ENCODE data around the gene ZBTB7A.
"Not testable (repeated sequence)": the region's sequence is repeated elsewhere in the genome, so short reads cannot be mapped to it uniquely, and the experiment has no call there.

Gene ZBTB7A

GRCh38 chr19:4016486-4016885, 50.2 kb downstream of the ZBTB7A start:
- DNase-seq (ENCODE audit: extremely low read depth, low read depth): no peak
- TF ChIP-seq, protein P1, sequence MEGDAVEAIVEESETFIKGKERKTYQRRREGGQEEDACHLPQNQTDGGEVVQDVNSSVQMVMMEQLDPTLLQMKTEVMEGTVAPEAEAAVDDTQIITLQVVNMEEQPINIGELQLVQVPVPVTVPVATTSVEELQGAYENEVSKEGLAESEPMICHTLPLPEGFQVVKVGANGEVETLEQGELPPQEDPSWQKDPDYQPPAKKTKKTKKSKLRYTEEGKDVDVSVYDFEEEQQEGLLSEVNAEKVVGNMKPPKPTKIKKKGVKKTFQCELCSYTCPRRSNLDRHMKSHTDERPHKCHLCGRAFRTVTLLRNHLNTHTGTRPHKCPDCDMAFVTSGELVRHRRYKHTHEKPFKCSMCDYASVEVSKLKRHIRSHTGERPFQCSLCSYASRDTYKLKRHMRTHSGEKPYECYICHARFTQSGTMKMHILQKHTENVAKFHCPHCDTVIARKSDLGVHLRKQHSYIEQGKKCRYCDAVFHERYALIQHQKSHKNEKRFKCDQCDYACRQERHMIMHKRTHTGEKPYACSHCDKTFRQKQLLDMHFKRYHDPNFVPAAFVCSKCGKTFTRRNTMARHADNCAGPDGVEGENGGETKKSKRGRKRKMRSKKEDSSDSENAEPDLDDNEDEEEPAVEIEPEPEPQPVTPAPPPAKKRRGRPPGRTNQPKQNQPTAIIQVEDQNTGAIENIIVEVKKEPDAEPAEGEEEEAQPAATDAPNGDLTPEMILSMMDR (IDR thresholded peaks at IDR 0.05; ENCODE audit: low read depth, low read length): no peak

DNA sequence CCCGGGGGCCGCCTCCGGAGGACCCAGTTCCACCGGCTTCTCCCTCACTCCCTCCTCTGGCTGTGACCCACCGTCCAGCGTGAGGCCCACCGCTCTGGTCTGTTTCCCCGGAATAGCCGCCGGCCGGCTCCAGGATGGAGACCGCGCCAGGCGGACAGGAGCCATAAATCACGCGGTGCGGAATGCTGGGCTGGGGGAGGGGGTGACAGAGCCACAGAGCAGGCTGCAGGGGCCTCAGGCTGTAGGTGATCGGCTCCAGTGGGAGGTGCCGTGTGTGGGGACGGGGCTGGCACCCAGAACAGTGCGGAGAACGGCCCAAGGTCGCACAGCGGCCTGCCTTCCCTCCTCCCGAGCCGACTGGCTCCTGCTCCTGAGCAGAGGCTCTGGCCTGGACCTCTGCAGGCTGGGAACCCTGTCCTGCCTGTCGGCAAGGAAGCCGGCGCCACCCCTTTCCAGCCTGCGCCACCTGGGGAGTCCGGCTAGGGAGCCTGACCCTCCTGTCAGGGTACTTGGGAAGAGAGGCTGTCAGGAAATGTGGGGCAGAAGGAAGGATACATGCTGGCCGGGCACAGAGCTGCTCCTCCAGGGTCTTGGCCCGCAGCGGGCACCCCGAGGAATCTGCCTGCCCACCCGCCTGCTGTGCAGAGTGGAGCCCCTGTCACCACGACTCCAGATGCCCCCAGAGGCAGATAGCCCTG, 50.8 kb downstream of the ZBTB7A start:
- no peak for DNase-seq (ENCODE audit: extremely low read depth, low read depth)
- TF ChIP-seq, protein P1 (IDR thresholded peaks at IDR 0.05; ENCODE audit: low read depth, low read length): no peak

- DNase-seq (ENCODE audit: extremely low read depth, low read depth): no peak
- TF ChIP-seq, protein P1 (IDR thresholded peaks at IDR 0.05; ENCODE audit: low read depth, low read length): no peak
Measured at GRCh38 chr19:4014541-4015491, 51.9 kb downstream of the ZBTB7A start.

- TF ChIP-seq, protein P1 (IDR thresholded peaks at IDR 0.05; ENCODE audit: low read depth, low read length): no peak
Measured at GRCh38 chr19:4013886-4014540, 52.7 kb downstream of the ZBTB7A start.

GRCh38 chr19:4012975-4013634, 53.6 kb downstream of the ZBTB7A start:
- DNase-seq (ENCODE audit: extremely low read depth, low read depth): no peak

More at GRCh38 chr19:4013886-4014540, 52.7 kb downstream of the ZBTB7A start:
- no peak for DNase-seq (ENCODE audit: extremely low read depth, low read depth)

DNA sequence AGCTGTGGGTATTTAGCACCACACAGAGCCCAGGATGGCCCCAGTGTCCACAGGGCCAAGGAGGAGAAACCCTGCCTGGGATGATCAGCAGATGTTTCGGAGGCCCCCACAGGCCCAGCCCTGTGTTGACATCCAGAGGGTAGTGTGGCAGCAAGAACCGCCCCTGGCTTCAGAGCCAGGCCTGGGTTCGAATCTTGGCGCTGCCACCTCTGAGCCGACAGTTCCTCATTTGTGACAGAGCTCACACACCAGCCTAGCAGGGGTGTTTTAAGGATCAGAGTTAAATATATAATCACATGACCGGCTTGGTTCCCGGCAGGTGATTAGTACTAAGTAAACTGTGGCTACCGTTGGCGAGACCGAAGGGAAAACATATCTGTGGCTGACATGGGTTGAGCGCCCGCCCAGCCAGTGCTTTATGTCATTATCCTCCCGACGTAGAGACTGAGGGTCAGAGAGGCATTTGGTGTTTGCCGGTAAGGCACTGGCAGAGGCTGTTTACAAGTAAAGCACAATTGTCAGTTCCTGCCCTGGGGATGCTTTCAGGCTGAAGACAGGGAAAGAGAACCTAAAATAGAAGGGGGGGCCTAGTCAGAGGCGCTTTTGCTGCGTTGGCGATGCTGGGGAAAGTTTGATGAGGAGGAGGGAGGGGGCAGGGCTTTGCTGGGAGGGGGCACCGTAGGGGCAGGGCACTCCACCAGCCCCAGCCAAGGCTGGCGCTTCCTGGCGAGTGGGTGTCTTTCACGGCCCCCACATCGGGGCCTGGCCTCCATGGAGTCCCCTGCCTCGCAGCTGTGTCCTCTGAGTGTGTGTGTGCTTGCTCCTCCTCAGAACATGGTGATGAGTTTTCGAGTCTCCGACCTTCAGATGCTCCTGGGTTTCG, 54.4 kb downstream of the ZBTB7A start:
- TF ChIP-seq, protein P1 (IDR thresholded peaks at IDR 0.05; ENCODE audit: low read depth, low read length): no peak
- DNase-seq (ENCODE audit: extremely low read depth, low read depth): no peak

More at GRCh38 chr19:4012975-4013634, 53.6 kb downstream of the ZBTB7A start:
- TF ChIP-seq, protein P1 (IDR thresholded peaks at IDR 0.05; ENCODE audit: low read depth, low read length): no peak

DNA sequence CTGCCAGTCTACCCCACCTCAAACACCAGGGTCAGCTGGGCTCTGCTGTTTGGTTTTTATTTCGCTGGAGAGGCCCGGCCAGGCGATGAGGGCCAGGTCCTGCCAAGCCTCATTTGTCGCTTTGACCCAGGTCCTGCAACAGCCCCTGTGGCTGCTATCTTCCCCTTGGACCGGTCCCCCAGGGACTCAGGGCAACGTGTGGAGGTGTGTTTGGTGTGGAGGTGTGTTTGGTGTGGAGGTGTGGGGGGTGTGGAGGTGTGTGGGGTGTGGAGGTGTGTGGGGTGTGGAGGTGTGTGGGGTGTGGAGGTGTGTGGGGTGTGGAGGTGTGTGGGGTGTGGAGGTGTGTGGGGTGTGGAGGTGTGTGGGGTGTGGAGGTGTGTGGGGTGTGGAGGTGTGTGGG, 55.3 kb downstream of the ZBTB7A start:
- not testable (repeated sequence) for DNase-seq (ENCODE audit: extremely low read depth, low read depth)
